Upper lobe of right lung (tissue), 1 donor: ENCODE results near the gene ZNF557. TPM values are rescaled to one million over a fixed set of nuclear protein-coding genes. Genes with fewer than 3 reads are reported as not detected.

Source experiments
- ATAC-seq: fragments of 200-7000 bp; cut with Tn5 transposase; one replicate; pipeline ENCODE4 v1.9.1; 2020; ENCODE audit warnings: mild to moderate bottlenecking, moderate library complexity
- DNase-seq: peaks from one replicate; pipeline ENCODE4 v3.0.0-alpha.2; 2020
- H3K27ac ChIP-seq: fragments of 200-600 bp; one replicate; pipeline ENCODE4 v1.8.0; 2022
- H3K27me3 ChIP-seq: fragments of 200-600 bp; one replicate; pipeline ENCODE4 v1.8.0; 2022; ENCODE audit warnings: mild to moderate bottlenecking
- H3K36me3 ChIP-seq: fragments of 200-600 bp; one replicate; pipeline ENCODE4 v1.8.0; 2022
- H3K4me1 ChIP-seq: fragments of 200-600 bp; one replicate; pipeline ENCODE4 v1.8.0; 2022
- H3K4me3 ChIP-seq: fragments of 200-600 bp; one replicate; pipeline ENCODE4 v1.8.0; 2022; ENCODE audit warnings: mild to moderate bottlenecking
- H3K9me3 ChIP-seq: fragments of 200-600 bp; one replicate; pipeline ENCODE4 v1.8.0; 2022
- intact Hi-C: fragments of 100-400 bp; cut with DNase I; formaldehyde crosslinking; loops from one replicate; pipeline ENCODE4 v1.11.0; 2022
- total RNA-seq: library from RNA; stranded (reverse); fragmentation: NEBNext Ultra II Directional; extraction: Animal tissue kit (Norgen Biotek cat#: 25700); gene quantifications from one replicate; pipeline ENCODE4 v1.2.1, GENCODE V29; 2021
- TF ChIP-seq, protein P1 (sequence below): fragments of 200-600 bp; IDR thresholded peaks from one replicate; pipeline ENCODE4 v1.8.0; 2022; ENCODE audit warnings: antibody characterized with exemption
- donor health status: DM: no; HTN: yes; CAD: no; lungs with severe emphysema.

ZNF557 gene
- total RNA-seq, 1 donor from 2014 or later, result 11.1 TPM

DNA sequence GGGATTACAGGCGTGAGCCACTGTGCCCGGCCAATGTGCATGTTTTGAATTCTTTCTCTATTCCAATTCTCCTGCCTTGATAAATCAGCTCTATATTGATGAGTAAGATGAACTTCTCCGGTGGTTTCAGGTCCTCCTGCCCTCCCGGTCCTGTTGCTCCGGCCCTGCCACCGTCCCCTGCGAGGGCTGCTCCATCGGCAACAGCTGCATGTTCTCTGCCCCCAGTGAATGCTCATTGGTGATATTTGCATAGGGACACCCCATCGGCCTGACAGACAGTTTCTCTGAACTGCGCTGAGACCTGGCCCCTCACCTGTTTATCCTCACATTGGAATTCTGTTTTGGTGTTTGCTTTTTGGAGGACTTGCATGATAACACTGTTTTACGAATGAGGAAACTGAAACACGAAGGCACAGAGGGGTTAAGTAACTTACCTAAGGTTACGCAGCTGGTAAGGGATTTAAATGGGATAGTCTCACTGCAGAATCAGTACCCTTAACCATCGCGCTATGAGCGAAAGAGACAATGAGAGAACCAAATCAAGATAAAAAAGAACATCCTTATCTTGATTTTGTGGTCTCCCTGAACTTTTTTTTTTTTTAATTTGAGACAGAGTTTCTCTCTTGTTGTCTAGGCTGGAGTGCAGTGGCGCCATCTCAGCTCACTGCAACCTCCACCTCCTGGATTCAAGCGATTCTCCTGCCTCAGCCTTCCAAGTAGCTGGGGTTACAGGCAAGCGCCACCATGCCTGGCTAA is 32.2 kb downstream of the ZNF557 start:
- Histone ChIP-seq H3K4me1 (no peaks in the 10 kb centered on the region), H3K27ac (no peak overlapping the region), H3K9me3 (no peaks in the 10 kb centered on the region), H3K36me3 (no peaks in the 10 kb centered on the region), H3K4me3 (no peak overlapping the region), H3K27me3 (no peaks in the 10 kb centered on the region)
- intact Hi-C loops, result loop anchor here (5.0 kb wide), 1 partner anchor 241 kb away; no protein-coding TSS in a partner anchor
- DNase-seq (no peak), ATAC-seq (no peak)
- TF ChIP-seq, protein P1, sequence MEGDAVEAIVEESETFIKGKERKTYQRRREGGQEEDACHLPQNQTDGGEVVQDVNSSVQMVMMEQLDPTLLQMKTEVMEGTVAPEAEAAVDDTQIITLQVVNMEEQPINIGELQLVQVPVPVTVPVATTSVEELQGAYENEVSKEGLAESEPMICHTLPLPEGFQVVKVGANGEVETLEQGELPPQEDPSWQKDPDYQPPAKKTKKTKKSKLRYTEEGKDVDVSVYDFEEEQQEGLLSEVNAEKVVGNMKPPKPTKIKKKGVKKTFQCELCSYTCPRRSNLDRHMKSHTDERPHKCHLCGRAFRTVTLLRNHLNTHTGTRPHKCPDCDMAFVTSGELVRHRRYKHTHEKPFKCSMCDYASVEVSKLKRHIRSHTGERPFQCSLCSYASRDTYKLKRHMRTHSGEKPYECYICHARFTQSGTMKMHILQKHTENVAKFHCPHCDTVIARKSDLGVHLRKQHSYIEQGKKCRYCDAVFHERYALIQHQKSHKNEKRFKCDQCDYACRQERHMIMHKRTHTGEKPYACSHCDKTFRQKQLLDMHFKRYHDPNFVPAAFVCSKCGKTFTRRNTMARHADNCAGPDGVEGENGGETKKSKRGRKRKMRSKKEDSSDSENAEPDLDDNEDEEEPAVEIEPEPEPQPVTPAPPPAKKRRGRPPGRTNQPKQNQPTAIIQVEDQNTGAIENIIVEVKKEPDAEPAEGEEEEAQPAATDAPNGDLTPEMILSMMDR, result no peak

DNA sequence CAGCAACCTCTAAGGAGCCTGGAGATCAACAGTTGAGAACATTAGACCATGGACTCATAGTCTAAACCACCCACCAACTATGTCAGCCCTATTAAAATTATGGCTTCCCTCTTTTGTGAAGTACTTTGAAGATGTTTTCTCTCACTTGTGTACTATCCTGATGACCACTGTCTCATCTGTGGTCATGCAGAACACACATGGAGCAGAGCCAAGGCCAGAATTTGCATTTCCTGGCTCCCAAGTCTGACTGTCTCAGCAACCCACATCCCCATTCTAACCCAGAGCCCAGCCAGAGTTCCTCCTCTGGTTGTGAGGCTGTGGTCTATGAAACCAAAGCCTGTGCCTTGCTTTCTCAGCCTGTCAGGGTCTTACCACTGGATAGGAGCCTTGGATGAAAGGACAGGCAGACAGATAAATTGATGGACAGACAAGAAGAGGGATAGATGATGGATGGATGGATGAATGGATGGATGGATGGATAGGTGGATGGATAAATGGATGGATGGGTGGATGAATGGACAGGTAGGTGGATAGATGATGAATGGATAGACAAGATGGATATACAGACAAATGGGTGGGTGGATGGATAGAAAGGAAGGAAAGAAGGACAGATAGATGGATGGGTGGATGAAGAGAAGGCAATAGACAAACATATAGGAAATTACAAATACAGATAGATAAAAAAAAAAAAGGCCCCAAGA is 35.4 kb downstream of the ZNF557 start:
- intact Hi-C loops, result loop anchor here (5.0 kb wide), 1 partner anchor 237 kb away; no protein-coding TSS in a partner anchor
- DNase-seq, result no peak

DNA sequence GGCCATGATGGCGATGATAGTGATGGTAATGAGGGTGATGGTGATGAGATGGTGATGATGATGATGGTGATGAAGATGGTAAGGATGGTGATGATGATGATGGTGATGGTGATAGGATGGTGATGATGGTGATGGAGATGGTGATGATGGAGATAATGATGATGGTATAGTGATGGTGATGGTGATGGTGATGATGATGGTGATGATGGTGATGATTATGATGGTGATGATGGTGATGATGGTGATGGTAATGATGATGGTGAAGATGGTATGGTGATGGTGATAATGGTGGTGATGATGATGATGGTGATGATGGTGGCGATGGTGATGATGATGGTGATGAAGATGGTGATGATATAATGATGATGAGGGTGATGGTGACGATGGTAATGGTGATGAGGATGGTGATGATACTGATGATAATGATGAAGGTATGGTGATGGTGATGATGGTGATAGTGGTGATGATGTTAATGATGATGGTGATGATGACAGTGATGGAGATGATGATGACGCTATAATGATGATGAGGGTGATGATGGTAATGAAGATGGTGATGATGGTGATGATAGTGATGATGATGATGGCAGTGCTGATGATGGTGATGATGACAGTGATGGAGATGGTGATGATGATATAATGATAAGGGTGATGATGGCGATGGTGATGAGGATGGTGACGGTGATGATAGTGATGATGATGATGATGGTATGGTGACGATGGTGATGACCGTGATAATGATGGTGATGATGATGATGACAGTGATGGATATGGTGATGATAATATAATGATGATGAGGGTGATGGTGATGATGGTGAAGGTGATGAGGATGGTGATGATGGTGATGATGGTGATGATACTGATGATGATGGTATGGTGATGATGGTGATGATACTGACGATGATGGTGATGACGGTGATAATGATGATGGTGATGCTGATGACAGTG is 37.5 kb downstream of the ZNF557 start:
- DNase-seq (no peak), ATAC-seq (no peak)
- intact Hi-C loops, result no loop called here
- TF ChIP-seq, protein P1, result no peak
- Histone ChIP-seq H3K36me3 (no peaks in the 10 kb centered on the region), H3K4me1 (no peaks in the 10 kb centered on the region), H3K4me3 (no peak overlapping the region), H3K27me3 (no peaks in the 10 kb centered on the region), H3K27ac (no peak overlapping the region), H3K9me3 (no peaks in the 10 kb centered on the region)

More for the DNA sequence above, 35.4 kb downstream of the ZNF557 start:
- no peak for ATAC-seq
- H3K36me3 ChIP-seq, result no peaks in the 10 kb centered on the region
- TF ChIP-seq, protein P1, result no peak
- no peaks in the 10 kb centered on the region for H3K4me1 ChIP-seq
- no peaks in the 10 kb centered on the region for H3K27me3 ChIP-seq
- no peak overlapping the region for H3K27ac ChIP-seq
- no peaks in the 10 kb centered on the region for H3K9me3 ChIP-seq
- H3K4me3 ChIP-seq, result no peak overlapping the region

DNA sequence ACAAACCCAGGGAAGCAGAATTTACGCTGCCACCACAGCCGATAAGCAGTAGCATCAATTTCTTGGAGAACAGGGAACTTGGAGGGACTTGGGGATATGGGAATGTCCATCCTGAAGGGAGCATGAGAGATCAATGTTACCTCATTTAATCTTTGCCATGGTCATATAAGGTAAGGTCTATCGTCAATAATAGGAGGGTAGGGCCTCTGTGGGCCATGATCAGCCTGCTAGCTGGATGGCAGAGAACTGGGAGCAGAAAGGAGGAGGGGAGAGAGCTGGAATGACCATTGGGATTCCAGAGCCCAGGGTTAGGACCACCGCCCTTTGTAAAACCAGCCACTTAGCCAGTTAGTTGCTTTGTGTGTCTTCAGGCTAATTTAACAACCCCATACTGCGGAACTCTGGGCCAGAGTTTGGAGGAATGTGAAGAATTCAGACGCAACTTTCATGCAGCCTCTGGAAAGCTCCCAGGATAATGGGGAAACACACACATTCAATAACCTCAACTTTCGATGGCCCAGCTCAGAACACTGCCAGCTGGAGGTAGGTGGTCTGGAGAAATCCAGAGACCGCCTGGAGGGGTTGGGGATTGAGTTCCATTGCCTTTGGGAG is 40.3 kb downstream of the ZNF557 start:
- no peak for DNase-seq
- ATAC-seq, result no peak
- TF ChIP-seq, protein P1, result no peak

DNA sequence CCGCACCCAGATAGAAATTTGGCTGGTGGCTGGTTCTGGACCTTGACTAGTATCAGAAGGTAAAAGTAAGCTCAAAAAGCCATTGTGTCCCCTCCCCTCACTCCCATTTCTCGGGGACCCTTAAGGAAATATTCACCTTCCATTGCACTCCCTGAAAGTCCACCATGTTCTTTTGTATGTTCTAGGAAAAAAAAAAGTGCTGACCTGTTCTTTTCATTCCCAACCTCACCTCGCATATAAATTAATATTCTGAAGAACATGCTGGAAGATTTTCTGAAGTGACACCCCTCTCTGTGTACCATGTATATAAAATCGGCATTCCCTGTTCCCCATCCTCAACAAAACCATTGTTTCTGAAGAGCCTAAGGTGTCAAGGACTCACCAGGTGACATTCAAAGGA is 43.2 kb downstream of the ZNF557 start:
- peaks cover 17% of the 10 kb centered on the region for H3K36me3 ChIP-seq
- H3K27me3 ChIP-seq, result no peaks in the 10 kb centered on the region
- intact Hi-C loops, result no loop called here
- no peak for ATAC-seq
- H3K4me1 ChIP-seq, result no peaks in the 10 kb centered on the region
- TF ChIP-seq, protein P1, result no peak
- no peak for DNase-seq
- no peaks in the 10 kb centered on the region for H3K9me3 ChIP-seq
- H3K27ac ChIP-seq, result no peak overlapping the region
- H3K4me3 ChIP-seq, result no peak overlapping the region

More for the DNA sequence above, 40.3 kb downstream of the ZNF557 start:
- Histone ChIP-seq H3K4me3 (no peak overlapping the region), H3K36me3 (no peaks in the 10 kb centered on the region), H3K27me3 (no peaks in the 10 kb centered on the region), H3K27ac (no peak overlapping the region), H3K9me3 (no peaks in the 10 kb centered on the region), H3K4me1 (no peaks in the 10 kb centered on the region)
- intact Hi-C loops, result no loop called here
